DMS153 treated with DMSO at 0.1 percent for 48 hours (cell line): ENCODE results near the gene ITGB2.

ENCODE experiments used
- DNase-seq: peaks from one replicate; lab custom pipeline; 2025; ENCODE audit not compliant: unreplicated experiment; lab: John Stamatoyannopoulos, UW

ITGB2 gene

DNA sequence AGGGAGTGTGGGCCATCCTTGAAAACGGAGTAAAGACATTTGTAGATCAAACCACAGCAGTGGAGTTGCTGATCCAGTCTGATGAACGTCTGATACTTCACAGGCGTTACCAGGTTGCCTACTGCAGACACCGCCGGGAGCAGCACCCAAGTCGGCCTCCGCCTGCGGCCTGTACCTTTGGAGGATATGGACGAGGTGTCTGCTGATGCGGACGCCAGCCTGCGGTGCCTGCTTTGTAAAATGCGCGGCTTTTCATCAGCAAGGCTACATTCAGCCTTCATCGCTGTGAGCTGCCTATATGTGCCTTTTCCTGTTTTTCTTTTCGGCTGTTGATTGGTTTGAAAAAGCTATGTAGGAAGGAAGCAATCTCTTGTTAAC is 35.1 kb upstream of the ITGB2 start:
- DNase-seq = no peak

DNA sequence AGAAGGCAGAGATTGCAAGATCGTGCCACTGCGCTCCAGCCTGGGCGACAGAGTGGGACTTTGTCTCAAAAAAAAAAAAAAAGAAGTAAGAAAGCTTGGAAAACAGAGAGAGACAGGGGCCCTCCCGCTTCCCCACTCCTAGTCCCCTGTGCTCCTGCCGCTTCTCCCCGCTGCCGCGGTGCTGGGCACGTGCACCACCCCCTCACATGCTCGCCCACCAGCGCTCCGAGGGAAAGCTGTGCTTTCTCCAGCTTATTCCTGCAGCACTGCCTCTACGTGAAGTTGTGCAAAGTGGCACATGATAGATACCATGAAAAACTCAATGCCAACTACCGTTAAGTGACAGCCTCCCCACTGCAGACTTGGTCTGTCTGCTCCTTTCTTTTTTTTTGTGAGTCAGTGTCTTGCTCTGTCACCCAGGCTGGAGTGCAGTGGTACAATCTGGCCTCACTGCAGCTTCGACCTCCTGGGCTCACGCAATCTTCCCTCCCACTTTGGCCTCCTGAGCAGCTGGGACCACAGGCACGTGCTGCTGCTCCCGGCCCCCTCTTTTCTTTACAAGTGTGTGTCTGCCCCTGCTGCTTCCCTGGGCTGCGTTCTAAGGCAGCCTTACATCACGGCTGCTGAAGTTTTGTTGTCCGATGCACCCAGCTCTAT is 34.6 kb upstream of the ITGB2 start:
- DNase-seq = no peak

DNA sequence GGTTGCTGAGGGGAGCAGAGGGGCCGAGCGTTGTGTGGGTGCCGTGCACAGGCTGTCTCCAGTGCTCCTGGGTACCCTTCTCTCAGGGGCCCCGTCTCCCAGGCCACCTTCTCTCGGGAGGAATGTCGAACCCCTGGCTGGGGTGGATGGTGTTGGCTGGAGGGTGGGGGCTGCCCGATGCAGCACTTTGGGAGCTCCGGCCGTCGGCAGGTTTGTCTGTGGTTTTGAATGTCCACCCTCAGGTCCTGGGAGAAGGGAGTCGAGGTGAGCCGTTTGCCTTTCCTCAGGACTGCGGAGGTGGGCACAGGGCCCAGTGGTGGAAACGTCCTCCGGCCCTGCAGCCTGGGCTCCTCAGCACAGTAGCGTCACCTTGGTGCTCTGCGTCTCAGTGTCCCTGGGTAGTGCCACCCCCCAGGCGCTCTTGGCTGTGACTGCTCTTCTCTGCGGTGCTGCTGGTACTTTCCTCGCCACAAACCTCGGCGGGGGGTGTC is 33.6 kb upstream of the ITGB2 start:
- DNase-seq = no peak

DNA sequence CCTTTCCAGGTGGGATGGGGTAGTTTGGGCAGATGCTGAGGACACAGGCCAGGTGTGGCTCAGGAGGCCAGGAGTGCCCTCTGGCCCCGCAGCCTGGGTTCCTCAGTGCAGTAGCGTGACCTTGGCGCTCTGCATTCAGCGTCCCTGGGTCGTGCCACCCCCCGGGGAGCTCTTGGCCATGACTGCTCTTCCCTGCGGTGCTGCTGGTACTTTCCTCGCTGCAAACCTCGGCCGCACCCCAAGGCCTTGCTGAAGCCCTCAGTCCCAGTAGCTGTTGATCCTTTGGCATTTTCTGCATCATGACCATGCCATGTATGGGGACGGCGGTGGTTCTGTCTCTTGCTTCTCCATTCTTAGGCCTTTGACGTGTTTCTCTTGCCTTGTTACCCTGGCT is 32.9 kb upstream of the ITGB2 start:
- no peak for DNase-seq

DNA sequence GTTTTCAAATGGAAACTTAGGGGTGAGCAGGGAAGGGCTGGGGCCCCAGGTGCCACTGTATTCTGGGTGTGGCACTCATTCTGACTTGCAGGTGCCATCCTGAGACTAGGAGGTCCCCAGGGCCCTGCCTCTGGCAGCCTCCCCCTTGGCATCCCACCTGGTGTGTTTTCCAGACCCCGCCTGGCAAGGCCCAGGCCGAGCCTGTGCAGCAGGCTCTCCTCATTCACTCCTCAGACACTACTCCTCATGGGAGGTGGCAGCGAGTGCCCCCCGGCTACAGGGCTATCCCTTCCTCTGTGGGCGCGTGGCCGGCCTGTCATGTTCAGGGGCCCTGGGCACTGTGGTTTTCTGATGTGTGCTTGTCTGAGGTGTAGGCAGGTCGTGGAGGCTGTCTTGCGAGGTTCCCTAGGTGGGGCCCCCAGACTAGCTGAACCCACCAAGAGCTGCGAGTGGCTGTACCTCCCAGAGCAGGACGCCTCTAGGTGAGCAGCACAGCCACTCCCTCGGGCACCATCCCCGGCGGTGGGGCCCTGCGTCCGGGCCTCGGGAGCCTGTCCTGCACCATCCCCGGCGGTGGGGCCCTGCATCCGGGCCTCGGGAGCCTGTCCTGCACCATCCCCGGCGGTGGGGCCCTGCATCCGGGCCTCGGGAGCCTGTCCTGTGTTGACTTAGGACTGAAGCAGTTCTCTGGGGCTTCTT is 32.4 kb upstream of the ITGB2 start:
- DNase-seq = no peak

DNA sequence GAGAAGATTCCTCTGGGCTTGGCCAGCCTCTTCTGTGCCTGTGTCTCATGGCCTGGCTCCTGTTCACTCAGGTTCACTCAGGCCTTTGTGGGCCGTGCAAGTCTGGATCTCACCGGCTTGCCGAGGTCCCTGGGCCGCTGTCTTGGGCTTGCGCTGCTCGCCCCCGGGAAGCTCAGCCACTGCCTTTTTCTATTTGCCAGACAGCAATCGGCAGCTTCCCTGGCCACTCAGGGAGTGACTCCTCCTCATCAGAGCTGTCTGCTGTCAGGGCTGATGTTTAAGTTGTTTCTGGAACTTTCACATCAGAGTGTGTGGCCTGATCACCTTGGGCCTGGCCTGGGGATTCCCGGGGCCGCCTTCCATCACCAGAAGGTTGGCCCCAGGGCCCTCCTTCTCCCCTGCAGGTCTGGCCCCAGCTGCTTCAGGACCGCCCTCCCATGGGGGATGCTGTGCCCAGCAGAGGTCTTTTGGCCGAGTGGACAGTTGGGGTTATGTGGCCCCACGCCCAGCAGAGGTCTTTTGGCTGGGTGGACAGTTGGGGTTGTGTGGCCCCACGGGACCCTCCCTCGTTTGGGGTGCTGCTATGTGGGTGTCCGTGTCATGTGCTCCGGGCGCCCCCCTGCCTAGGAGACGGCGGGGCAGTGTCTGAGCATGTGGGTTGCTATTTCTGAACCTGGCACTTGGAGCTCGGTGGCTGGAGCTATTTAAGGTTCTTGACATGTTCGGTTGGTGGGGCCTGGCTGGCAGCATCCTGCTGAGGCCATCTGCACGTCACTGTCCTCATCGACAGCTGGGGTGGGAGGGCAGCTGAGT is 31.6 kb upstream of the ITGB2 start:
- DNase-seq = no peak

DNA sequence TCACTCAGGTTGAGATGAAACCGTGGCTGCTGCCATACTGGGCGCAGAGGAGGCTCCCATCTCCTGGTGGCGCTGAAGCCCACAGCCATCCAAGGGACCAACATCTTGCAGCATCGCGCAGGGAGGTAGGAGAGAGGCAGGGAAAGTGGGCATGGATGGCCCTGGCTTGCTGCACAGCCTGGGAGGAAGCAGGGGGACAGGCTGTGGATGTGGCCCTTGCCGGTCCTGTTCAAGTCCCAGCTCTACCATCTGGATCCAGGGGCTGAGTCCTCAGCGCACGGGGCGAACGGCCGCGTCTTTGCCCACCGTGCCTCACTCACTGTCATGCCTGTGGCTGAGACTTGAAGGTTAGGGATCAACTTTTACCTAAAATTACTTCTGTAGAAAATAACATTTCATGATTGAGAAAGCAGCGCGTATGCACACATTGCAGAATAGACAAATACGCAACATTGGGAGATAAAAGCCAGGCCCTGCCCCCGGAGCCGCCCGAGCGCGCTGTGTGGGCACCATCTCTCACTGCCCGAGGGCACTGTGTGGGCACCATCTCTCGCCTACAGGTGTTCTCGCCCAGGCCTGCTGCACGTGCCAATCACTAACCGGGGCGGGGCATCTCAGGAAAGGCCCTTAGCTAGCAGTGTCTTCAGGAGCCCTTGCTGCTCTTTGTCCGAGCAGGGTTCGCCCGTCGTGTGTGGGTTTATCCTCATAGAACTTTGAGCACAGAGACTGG is 30.7 kb upstream of the ITGB2 start:
- DNase-seq = no peak

DNA sequence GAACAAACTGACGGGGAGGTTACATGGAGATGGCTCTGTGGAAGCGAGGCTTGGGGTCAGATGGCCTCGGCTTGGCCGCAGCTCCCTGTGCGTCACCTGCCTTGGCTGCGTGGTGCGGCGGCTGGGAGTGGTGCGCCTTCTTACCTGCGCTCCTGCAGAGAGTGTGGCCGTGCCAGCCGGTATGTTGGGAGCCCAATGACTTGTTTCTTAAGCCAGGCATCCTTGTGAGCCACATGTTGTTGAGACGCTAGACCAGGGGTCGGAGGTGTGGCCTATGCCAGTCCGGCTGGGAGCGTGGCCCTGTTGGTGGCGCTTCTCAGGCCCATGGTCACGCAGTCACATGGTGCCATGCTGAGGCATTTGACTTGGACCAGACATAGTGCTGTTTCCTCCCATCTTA is 29.7 kb upstream of the ITGB2 start:
- no peak for DNase-seq

DNA sequence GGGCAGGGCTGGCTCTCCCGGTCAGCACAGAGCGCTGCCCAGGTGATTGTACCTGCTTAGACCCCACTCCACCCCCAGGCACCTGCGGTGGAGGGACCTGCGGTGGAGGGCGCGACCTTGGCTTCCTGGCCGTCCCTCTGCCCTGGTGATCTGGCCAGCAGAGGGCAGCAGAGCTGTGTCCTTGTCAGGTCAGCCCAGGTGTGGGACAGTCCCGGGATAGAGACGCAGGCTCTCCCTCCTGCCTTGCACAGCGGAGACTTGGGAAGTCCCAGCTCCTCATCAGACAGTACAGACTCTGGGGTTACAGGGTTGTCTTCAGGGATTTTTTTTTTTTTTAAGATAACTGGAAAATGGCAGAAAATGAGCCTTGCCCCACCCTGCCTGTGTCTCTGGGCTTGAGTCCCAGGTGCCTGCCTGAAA is 29.1 kb upstream of the ITGB2 start:
- DNase-seq = peak; percentile 26

DNA sequence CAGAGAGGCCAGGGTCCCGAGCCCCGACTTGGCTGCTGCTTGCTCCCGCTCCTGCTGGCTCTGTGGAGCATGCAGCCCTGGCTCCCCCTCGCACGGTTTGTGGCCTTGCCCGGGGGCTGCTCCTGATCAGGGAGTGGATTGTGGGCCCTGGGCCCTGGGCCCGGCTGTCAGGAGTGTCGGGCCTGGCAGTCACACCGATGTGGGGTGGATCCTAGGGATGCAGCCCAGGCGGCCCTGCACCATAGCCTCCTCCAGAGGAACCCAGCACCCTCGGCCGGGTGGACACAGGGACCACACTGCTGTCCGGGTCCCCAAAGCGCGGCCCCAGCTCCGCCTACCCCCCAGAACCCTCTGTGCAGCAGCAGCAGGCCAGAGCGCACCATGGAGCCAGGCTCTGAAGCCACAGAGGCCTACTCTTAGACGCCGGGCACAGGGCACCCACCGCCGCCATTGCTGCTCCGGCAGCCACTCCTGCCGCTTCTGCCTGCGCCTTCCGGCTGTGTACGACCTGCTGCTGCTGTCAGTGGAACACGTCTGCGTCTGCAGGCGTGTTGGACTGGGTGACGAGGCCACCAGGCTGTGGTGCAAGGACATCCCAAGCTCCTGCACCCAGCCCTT is 28.6 kb upstream of the ITGB2 start:
- no peak for DNase-seq

DNA sequence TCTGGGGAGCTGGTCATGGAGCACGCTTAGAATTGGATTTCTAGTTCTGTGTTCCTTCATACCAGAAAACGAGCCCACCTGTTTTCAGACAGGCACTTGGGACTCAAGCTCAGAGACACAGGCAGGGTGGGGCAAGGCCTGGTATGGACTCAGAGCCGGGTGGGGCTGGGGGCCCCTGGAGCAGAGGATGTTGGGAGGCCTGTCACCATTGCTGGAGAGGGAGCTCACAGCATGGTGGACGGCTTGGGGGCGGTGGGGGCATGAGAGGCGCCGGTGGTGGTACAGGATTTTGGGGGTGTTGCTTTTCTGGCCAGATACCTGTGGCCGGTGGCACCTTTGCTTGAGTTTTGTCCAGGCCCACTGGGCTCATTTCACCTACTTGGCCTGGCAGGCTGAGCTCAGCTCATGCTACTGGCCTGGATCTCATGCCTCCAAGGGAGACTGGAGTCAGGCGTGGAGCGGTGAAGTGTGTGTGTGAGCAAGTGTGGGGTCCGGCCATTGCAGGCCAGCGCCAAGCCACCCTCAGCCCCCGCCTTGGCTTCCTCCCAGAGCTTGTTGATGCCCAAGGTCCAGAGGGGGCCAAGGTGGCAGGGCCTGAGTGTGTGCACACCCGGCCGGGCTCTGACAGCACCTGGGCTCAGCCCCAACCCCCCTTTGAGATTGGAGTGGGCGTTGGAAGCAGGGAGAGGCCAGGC is 27.9 kb upstream of the ITGB2 start:
- no peak for DNase-seq

DNA sequence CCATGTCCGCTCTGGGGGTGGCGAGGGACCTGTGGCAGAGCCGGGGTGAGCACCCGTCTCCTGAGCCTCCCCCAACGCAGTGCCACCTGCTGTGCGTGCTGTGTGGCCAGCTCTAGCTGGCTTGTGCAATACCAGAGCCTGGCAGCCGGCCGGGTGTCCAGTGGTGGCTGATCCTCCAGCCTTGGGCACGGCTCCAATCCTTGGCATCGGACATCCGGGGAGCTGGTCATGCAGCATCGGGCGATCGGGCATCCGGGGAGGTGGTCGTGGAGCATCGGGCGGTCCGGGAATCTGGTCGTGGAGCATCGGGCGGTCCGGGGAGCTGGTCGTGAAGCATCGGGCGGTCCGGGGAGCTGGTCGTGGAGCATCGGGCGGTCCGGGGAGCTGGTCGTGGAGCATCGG is 27.2 kb upstream of the ITGB2 start:
- no peak for DNase-seq

DNA sequence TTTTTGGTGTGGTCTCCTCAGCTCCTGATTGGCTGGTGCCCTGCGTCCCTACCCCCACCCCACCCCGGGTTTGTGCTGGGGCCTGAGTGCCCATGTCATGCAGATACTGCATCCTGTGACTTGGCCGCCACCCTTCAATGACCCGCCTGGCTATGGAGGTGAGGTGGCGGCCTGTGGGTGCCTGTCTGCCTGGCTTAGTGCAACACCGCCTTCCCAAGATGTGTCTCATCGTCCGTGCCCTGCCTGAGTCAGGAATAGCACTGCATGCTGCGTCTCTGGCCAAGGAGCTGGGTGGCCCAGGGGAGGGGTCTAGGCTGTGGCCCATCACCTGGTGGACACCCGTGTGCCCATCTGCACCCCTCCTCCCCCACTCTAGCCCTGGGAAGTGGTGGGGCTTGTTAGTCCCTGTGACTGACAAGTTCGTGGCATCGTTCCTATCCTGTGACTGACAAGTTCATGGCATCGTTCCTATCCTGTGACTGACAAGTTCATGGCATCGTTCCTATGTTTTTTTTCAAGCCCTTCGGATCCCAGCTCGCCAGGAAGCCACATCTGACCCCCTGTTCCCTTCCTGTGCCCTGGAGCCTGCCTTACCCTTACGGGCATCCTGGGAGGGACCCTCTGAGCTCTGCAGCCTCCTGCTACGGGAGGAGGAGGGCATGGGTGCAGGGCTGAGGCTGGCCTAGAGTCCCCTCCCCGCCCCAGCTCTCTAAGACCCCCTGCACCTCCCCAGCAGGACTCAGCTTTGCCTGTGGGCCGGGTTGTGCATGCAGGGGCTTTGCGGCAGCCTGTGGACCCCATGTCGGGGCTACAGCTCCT is 26.6 kb upstream of the ITGB2 start:
- DNase-seq = no peak

DNA sequence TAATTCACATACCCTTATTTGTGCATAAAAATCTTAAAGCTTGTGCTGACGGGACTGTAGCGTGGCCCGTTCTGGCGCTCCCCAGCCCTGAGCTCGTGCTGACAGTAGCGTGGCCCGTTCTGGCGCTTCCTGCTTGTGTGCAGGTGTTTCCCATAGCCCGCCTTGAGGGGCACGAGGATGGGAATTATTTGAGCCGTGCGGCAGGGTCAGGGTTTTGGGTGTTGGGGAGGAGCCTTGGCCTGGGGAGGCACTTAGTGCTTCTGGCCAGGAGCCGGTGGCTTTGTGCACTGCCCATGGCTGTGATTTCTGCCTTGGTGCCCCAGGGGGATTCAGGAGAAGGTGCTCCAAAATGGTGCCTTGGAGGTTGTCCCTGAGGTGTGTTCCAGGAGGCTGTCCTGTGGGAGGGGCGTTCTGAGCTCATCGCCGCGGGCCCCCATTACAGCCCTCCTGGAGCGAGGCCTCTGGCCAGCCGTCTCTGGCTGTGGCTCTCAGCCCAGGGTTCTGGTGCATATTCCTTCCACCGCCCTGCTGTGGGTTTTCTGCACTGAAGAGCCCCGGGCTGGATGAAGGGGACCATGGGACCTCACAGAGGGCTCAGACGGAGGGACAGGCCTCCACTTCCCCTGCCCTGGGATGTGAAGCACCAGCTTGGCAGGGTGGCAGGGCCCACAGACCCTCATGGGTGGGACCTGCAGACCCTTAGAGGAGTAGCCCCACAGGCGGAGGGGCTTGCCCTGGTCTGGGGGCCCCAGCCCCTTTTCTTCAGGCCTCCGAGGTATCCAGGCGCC is 25.7 kb upstream of the ITGB2 start:
- DNase-seq = no peak

DNA sequence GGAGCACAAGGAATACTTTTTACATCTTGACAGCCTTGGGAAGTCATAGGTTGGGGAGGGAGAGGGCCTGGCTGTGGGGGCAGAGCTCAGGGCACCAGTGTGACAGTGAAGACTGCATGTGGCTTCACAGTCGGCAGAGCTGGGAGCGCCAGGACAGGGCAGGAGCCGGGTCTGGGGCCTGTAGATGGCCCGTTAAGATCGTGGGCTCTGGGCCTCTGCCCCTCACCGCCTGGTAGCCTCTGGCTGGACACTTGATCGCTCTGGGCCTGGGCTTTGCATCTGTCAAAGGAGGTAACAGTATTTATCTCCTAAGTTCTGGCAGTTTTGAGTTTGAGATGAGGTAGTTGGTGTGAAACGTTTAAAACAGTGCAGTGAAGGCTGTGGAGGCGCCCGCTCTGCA is 23.9 kb upstream of the ITGB2 start:
- DNase-seq = no peak

DNA sequence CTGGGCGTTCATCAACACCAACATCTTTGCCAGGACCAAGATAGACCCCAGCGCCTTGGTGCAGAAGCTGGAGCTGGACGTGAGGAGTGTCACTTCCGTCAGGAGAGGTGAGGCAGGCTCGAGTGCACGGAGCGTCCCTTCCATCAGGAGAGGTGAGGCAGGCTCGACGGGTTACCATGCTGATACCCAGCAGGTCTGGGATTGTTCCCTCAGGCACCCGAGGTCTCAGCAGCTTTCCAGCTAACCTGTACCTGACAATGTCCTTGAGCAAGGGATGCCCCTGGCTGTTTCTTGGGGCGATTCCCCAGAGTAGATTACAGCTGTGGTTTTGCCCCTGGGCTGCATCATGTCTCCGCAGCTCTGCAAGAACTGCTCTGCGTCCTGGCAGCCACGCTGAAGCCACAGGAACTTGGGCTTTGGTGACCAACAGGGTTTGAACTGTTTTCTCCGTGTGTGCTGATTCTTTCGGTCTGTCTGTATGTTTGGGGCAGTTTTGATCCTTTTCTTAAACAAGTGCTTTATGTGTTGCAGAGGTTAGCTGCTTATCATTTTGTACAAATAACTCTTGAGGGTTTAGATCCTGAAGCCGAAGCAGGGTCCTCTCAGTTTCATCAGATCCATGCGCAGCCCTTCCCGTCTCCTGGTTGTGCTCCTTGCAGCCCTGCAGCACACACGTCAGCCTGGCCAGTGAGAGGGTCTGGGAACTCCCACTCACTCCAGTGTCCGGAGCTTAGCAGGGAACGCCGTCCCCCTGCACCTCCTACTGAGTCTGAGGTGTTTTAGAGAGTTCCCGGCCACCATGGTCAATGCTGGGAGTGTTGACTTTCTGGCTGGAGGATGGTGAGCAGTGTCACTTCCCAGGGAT is 23.2 kb upstream of the ITGB2 start:
- no peak for DNase-seq

DNA sequence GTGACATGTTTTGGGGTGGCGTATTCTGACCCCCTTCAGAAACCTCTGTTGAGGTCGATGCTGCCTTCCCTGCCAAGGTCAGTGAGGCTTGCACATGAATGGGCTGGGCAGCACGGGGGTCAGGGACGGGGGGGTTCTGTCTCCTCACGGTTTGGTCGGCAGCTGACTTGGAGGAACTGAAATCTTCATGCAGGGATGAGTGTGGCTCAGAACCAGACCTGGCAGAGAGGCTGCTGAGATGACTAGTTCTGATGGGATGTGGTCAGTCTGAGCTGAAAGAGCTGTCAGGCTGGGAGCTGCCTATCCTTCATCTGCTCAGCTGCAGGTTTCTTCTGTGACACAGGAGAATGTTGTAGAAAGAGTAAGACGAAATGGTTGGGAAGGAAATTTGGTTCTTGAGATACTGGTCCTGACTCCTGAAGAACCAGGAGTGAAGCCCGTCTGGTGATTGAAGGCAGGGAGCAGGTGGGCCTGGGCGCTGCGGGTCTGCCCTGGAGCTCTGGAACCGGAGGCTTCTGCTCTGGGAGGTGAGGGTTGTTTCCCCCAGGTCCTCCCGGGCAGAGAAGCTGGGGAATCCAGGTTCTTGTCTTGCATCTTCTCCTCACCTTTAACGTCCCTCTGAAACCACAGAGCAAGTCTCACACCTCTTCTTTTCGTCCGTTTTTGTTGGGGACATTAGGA is 22.4 kb upstream of the ITGB2 start:
- DNase-seq = no peak
